IMR-90 (cell line): ENCODE data around the gene S100A2. TPM values are rescaled to one million over a fixed set of nuclear protein-coding genes. Genes with fewer than 3 reads are reported as not detected.

Source experiments
- ATAC-seq: fragments of 200-7000 bp; cut with Tn5 transposase; 2 replicates; pipeline ENCODE4 v1.9.1; 2020; ENCODE audit warnings: low read depth, mild to moderate bottlenecking, moderate library complexity
- BruUV-seq: library from RNA; stranded (reverse); fragments of 400-500 nt; replicated peaks from 2 replicates; lab custom pipeline; 2021; lab: Mats Ljungman, UMichigan
- CTCF ChIA-PET: fragments of 300-600 bp; formaldehyde crosslinking; extraction: SDS; loops from one replicate; lab custom pipeline; 2021; ENCODE audit warnings: antibody characterized with exemption; lab: Yijun Ruan, JAX
- POLR2A ChIA-PET: fragments of 300-600 bp; sonication (Branson Sonifier 250); formaldehyde crosslinking; loops from one replicate; lab custom pipeline; 2022; ENCODE audit warnings: antibody characterized with exemption; ENCODE audit not compliant: unreplicated experiment; lab: Charles Lee
- DNase-seq: peaks from one replicate; pipeline ENCODE4 v3.0.0; 2013
- H2AFZ ChIP-seq: replicated peaks from 2 replicates; pipeline ENCODE3; 2013; ENCODE audit warnings: low read length, mild to moderate bottlenecking; ENCODE audit not compliant: poor library complexity
- H2AK5ac ChIP-seq: 2 replicates; pipeline ENCODE4 v1.6.1; 2013; ENCODE audit warnings: low read depth, low read length, inconsistent platforms
- H2AK9ac ChIP-seq: replicated peaks from 2 replicates; pipeline ENCODE3; 2013; ENCODE audit warnings: mild to moderate bottlenecking, low read depth, low read length, moderate library complexity; ENCODE audit not compliant: poor library complexity
- H2BK120ac ChIP-seq: 2 replicates; pipeline ENCODE4 v1.6.1; 2013; ENCODE audit warnings: low read depth, low read length, inconsistent platforms
- H2BK15ac ChIP-seq: 3 replicates; pipeline ENCODE4 v1.6.1; 2013; ENCODE audit warnings: low read depth, low read length, inconsistent platforms
- H2BK20ac ChIP-seq: 2 replicates; pipeline ENCODE4 v1.6.1; 2013; ENCODE audit warnings: low read depth, mild to moderate bottlenecking, inconsistent platforms, low read length, moderate library complexity
- H2BK5ac ChIP-seq: 2 replicates; pipeline ENCODE4 v1.6.1; 2013; ENCODE audit warnings: mild to moderate bottlenecking, low read depth, low read length, inconsistent platforms; ENCODE audit not compliant: poor library complexity, severe bottlenecking
- H3K14ac ChIP-seq: replicated peaks from 2 replicates; pipeline ENCODE4 v1.6.1; 2013; ENCODE audit warnings: low read depth, low read length, inconsistent platforms
- H3K18ac ChIP-seq: 2 replicates; pipeline ENCODE4 v1.6.1; 2013; ENCODE audit warnings: low read depth, low read length, control low read depth
- H3K23ac ChIP-seq: 2 replicates; pipeline ENCODE4 v1.6.1; 2013; ENCODE audit warnings: low read depth, low read length, inconsistent platforms
- H3K27ac ChIP-seq: 2 replicates; pipeline ENCODE4 v1.5.1; 2013; ENCODE audit warnings: mild to moderate bottlenecking, control low read depth, low read length; ENCODE audit not compliant: insufficient read depth
- H3K27me3 ChIP-seq: 2 replicates; pipeline ENCODE4 v1.6.1; 2013; ENCODE audit warnings: low read length; ENCODE audit not compliant: control insufficient read depth, insufficient read depth
- H3K36me3 ChIP-seq: 2 replicates; pipeline ENCODE4 v1.6.1; 2013; ENCODE audit warnings: low read length, mixed read lengths; ENCODE audit not compliant: control insufficient read depth, insufficient read depth
- H3K4ac ChIP-seq: 2 replicates; pipeline ENCODE4 v1.6.1; 2013; ENCODE audit warnings: low read depth, low read length, inconsistent platforms
- H3K4me1 ChIP-seq: 2 replicates; pipeline ENCODE4 v1.6.1; 2013; ENCODE audit warnings: low read length, mixed read lengths; ENCODE audit not compliant: control insufficient read depth, insufficient read depth
- H3K4me2 ChIP-seq: 2 replicates; pipeline ENCODE4 v1.6.1; 2013; ENCODE audit warnings: low read depth, mild to moderate bottlenecking, control low read depth, low read length, moderate library complexity
- H3K4me3 ChIP-seq: 2 replicates; pipeline ENCODE4 v1.5.1; 2013; ENCODE audit warnings: low read depth, mild to moderate bottlenecking, control low read depth, low read length, moderate library complexity; ENCODE audit not compliant: insufficient read depth
- H3K56ac ChIP-seq: 2 replicates; pipeline ENCODE4 v1.6.1; 2013; ENCODE audit warnings: low read length, inconsistent platforms; ENCODE audit not compliant: insufficient read depth; ENCODE audit errors: extremely low read depth
- H3K79me1 ChIP-seq, 2 experiments: 2 replicates each; pipeline ENCODE4 v1.6.1; 2013; ENCODE audit warnings: low read length in 2 of 2, inconsistent platforms in 1 of 2, low read depth in 1 of 2
- H3K9ac ChIP-seq: 2 replicates; pipeline ENCODE4 v1.6.1; 2013; ENCODE audit warnings: low read depth, low read length, control low read depth
- H3K9me1 ChIP-seq: 2 replicates; pipeline ENCODE4 v1.6.1; 2013; ENCODE audit warnings: low read length, inconsistent platforms; ENCODE audit not compliant: insufficient read depth
- H3K9me3 ChIP-seq: 2 replicates; pipeline ENCODE4 v1.6.1; 2013; ENCODE audit warnings: low read length; ENCODE audit not compliant: control insufficient read depth, insufficient read depth
- H4K20me1 ChIP-seq: 2 replicates; pipeline ENCODE4 v1.6.1; 2013; ENCODE audit warnings: low read length, inconsistent platforms; ENCODE audit not compliant: insufficient read depth
- H4K5ac ChIP-seq: 2 replicates; pipeline ENCODE4 v1.6.1; 2013; ENCODE audit warnings: mild to moderate bottlenecking, low read depth, low read length, control low read depth
- H4K8ac ChIP-seq, 2 experiments: 2 replicates each; pipeline ENCODE4 v1.6.1; 2013; ENCODE audit warnings: low read depth in 2 of 2, low read length in 2 of 2, control low read depth in 1 of 2, inconsistent platforms in 1 of 2
- H4K91ac ChIP-seq: 2 replicates; pipeline ENCODE4 v1.6.1; 2013; ENCODE audit warnings: low read depth, low read length, inconsistent platforms; ENCODE audit not compliant: insufficient read depth
- BHLHE40 ChIP-seq: fragments of 150-350 bp; IDR thresholded peaks from 2 replicates; pipeline ENCODE4 v1.6.1; 2016; ENCODE audit warnings: mild to moderate bottlenecking, low read depth, low read length
- CEBPB ChIP-seq: IDR thresholded peaks from 2 replicates; pipeline ENCODE4 v1.6.1; 2012; ENCODE audit warnings: low read depth, low read length, improper control_type of control experiment
- CHD1 ChIP-seq: IDR thresholded peaks from 2 replicates; pipeline ENCODE4 v1.6.1; 2012; ENCODE audit warnings: low read depth, low read length, improper control_type of control experiment
- CTCF ChIP-seq: conservative IDR thresholded peaks from 2 replicates; pipeline ENCODE4 v1.5.1; 2012; ENCODE audit warnings: mild to moderate bottlenecking, low read depth, low read length, improper control_type of control experiment
- ELK1 ChIP-seq: fragments of 150-350 bp; IDR thresholded peaks from 2 replicates; pipeline ENCODE4 v1.6.1; 2016; ENCODE audit warnings: low read depth, mild to moderate bottlenecking, low read length, moderate library complexity, borderline replicate concordance
- FOS ChIP-seq: fragments of 150-350 bp; IDR thresholded peaks from 2 replicates; pipeline ENCODE4 v1.6.1; 2016; ENCODE audit warnings: low read depth, low read length
- MAFK ChIP-seq: IDR thresholded peaks from 2 replicates; pipeline ENCODE4 v1.6.1; 2012; ENCODE audit warnings: low read depth, low read length, improper control_type of control experiment
- MAZ ChIP-seq: IDR thresholded peaks from 2 replicates; pipeline ENCODE4 v1.6.1; 2012; ENCODE audit warnings: low read depth, mild to moderate bottlenecking, low read length, improper control_type of control experiment, moderate library complexity, borderline replicate concordance
- MXI1 ChIP-seq: IDR thresholded peaks from 2 replicates; pipeline ENCODE4 v1.6.1; 2012; ENCODE audit warnings: low read depth, mild to moderate bottlenecking, low read length, moderate library complexity, borderline replicate concordance
- NFE2L2 ChIP-seq: fragments of 150-350 bp; IDR thresholded peaks from 2 replicates; pipeline ENCODE4 v1.6.1; 2016; ENCODE audit warnings: low read depth, mild to moderate bottlenecking, low read length
- POLR2A ChIP-seq: IDR thresholded peaks from 2 replicates; pipeline ENCODE4 v1.6.1; 2012; ENCODE audit warnings: mild to moderate bottlenecking, low read depth, low read length
- RAD21 ChIP-seq: IDR thresholded peaks from 2 replicates; pipeline ENCODE4 v1.6.1; 2012; ENCODE audit warnings: low read length, improper control_type of control experiment
- RCOR1 ChIP-seq: IDR thresholded peaks from 2 replicates; pipeline ENCODE4 v1.6.1; 2012; ENCODE audit warnings: mild to moderate bottlenecking, low read length, improper control_type of control experiment; ENCODE audit not compliant: insufficient replicate concordance
- RFX5 ChIP-seq: IDR thresholded peaks from 2 replicates; pipeline ENCODE4 v1.8.0; 2012; ENCODE audit warnings: low read depth, mild to moderate bottlenecking, low read length, moderate library complexity
- SMC3 ChIP-seq: fragments of 150-350 bp; IDR thresholded peaks from 2 replicates; pipeline ENCODE4 v1.6.1; 2016; ENCODE audit warnings: low read depth, mild to moderate bottlenecking, antibody characterized with exemption, low read length, moderate library complexity
- USF2 ChIP-seq: fragments of 150-350 bp; IDR thresholded peaks from 2 replicates; pipeline ENCODE4 v1.6.1; 2017; ENCODE audit warnings: mild to moderate bottlenecking, antibody characterized with exemption, low read length, low read depth
- WGBS, 2 experiments: methylation state at CpG; one replicate each; pipeline versions ENCODE4 v1.1.5 to v1.1.7; 2013; ENCODE audit warnings: missing lambda C conversion rate in 2 of 2; ENCODE audit not compliant: insufficient read length in 1 of 2; ENCODE audit errors: extremely low coverage in 2 of 2; 5-methylcytosine and 5-hydroxymethylcytosine counted together
- dilution Hi-C: fragments of 300-500 bp; cut with HindIII; formaldehyde crosslinking; loops from one replicate; pipeline ENCODE4 v1.14.3; 2018; ENCODE audit warnings: low sequenced_read_pairs; ENCODE audit not compliant: unreplicated experiment
- in situ Hi-C: fragments of 300-500 bp; cut with MboI; formaldehyde crosslinking; loops from 3 replicates; pipeline ENCODE4 v1.14.3; 2019; ENCODE audit warnings: low sequenced_read_pairs, inconsistent platforms, mixed read lengths
- intact Hi-C: fragments of 100-400 bp; cut with micrococcal nuclease; formaldehyde crosslinking; loops from 2 replicates; pipeline ENCODE4 v1.10.0; 2022
- polyA plus RNA-seq, 3 experiments: library from polyadenylated mRNA; depleted of rRNA; stranded (reverse); fragments of >200 nt; gene quantifications; 2 replicates each; pipeline ENCODE4 v1.2.3, GENCODE V29; 2012; ENCODE audit warnings: low replicate concordance in 1 of 3
- total RNA-seq: library from RNA; depleted of rRNA; stranded (reverse); fragments of >200 nt; gene quantifications from 2 replicates; pipeline ENCODE4 v1.2.3, GENCODE V29; 2012

The S100A2 gene
- total and polyA plus RNA-seq, 2 of the 4 experiments (the other 2 are of a cell fraction): 3.6 to 7.9 TPM

GRCh38 chr1:153513666-153514065, 52.0 kb downstream of the S100A2 start:
- DNase-seq: no peak
- Histone ChIP-seq H3K14ac (no peak overlapping the region), H3K23ac (no peak overlapping the region), H3K4me1 (no peaks in the 10 kb centered on the region), H3K27ac (no peak overlapping the region), H3K9me3 (no peaks in the 10 kb centered on the region), H4K91ac (no peak overlapping the region), H3K4me2 (no peak overlapping the region), H3K27me3 (no peaks in the 10 kb centered on the region), H2BK15ac (no peak overlapping the region), H2AFZ (no peak overlapping the region), H4K8ac (no peak overlapping the region), H2AK5ac (no peak overlapping the region), H3K4ac (no peak overlapping the region), H3K36me3 (no peaks in the 10 kb centered on the region), H3K18ac (no peak overlapping the region), H3K9ac (no peak overlapping the region), H3K79me1 (no peaks in the 10 kb centered on the region), H2AK9ac (no peak overlapping the region), H3K4me3 (no peak overlapping the region), H3K56ac (no peak overlapping the region), H2BK5ac (no peak overlapping the region), H4K20me1 (no peaks in the 10 kb centered on the region), H3K9me1 (no peaks in the 10 kb centered on the region), H2BK120ac (no peak overlapping the region), H4K5ac (no peak overlapping the region), H2BK20ac (no peak overlapping the region)
- POLR2A ChIA-PET: no interaction called here
- no peak for ATAC-seq
- intact Hi-C loops (no loop called here), dilution Hi-C loops (no loop called here), in situ Hi-C loops (loop anchor here (10.0 kb wide), 2 partner anchors 51 to 131 kb away; partner anchors contain the start of gene S100A2)
- BruUV-seq: no TSS peak
- TF ChIP-seq FOS: no peak
- TF ChIP-seq RAD21: no peak
- no peak for TF ChIP-seq CTCF
- TF ChIP-seq RCOR1: no peak
- TF ChIP-seq BHLHE40: no peak
- no peak for TF ChIP-seq NFE2L2
- no peak for TF ChIP-seq ELK1
- no peak for TF ChIP-seq RFX5
- no peak for TF ChIP-seq SMC3
- no peak for TF ChIP-seq MAFK
- TF ChIP-seq CEBPB: no peak
- TF ChIP-seq POLR2A: no peak
- no peak for TF ChIP-seq CHD1
- no peak for TF ChIP-seq MXI1
- no peak for TF ChIP-seq USF2
- no peak for TF ChIP-seq MAZ
- WGBS, 2 experiments: 93% methylated on average over 6 of the region's 7 CpGs; no CpG with 5 or more reads in 1 of the 2 experiments
- CTCF ChIA-PET: no interaction called here
